IPS-11a (cell line): Measurements from ENCODE around the gene RFWD3.

Source experiments
- H3K4me3 ChIP-seq: one replicate; pipeline ENCODE4 v1.5.1; 2013; ENCODE audit warnings: low read depth, low read length, control low read depth

RFWD3 gene

DNA sequence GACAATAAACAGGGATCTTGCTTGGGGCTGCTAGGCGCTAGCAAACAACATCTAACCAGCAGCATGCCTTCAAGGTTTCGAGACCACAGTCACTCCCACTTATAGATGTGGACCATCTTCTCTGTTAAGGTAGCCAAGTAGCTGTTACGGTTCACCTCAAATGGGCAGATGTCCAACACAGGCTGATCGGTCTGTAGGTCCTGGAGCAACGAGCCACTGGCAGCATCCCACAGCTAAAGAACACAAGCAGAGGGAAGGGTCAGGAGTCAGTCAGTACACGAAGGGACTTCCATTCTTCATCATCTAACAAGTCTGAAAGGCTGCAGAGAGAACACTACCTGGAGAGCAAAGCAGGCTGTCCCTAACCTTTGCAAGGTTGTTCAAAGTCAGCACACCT lies 42.8 kb downstream of the RFWD3 start:
- no peak overlapping the region for H3K4me3 ChIP-seq

- no peak overlapping the region for H3K4me3 ChIP-seq
Measured at GRCh38 chr16:74623214-74623838, 43.4 kb downstream of the RFWD3 start.

DNA sequence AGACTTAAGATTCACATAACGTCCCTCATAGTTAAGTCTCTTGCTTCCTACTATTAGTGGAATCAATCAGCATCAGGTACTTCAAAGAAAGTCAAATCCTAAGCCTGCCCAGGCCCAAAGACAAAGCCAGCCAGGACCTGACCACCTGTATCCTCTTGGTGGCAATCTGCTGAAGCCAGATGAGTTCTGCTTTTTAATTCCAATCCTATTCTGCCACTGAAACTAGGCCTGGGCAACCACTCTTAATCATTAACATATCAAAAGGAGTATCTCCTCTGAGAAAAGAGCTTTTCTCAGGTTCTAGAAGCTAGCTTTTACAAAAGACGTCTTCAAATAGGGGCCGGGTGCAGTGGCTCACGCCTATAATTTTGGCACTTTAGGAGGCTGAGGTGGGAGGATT lies 44.7 kb downstream of the RFWD3 start:
- no peak overlapping the region for H3K4me3 ChIP-seq

DNA sequence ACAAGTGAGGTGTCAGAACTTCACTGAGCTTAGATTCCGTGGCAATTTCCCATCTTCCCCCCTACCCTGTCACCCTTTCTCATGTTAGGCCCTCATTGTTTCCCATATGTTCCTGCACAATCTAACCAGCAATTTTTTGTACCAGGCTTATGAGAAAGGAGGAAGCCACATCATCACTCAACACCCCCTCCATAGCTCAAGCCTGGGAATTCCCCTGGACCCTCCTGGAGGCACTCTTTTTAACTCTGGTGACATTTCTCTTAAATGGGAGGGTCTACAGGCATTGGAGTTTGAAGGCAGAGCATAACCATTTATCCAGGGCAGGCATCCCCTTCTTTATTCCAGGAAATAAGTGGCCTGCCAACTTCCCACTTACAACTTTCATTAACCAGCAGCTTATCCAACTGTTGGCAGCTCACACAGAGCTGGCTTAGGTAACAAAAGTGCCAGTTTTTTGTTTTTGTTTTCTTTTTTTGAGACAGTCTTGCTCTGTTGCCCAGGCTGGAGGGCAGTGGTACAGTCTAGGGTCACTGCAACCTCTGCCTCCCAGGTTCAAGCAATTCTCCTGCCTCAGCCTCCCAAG lies 49.4 kb downstream of the RFWD3 start:
- no peak overlapping the region for H3K4me3 ChIP-seq

GRCh38 chr16:74611721-74612120 lies 55.0 kb downstream of the RFWD3 start:
- no peak overlapping the region for H3K4me3 ChIP-seq

DNA sequence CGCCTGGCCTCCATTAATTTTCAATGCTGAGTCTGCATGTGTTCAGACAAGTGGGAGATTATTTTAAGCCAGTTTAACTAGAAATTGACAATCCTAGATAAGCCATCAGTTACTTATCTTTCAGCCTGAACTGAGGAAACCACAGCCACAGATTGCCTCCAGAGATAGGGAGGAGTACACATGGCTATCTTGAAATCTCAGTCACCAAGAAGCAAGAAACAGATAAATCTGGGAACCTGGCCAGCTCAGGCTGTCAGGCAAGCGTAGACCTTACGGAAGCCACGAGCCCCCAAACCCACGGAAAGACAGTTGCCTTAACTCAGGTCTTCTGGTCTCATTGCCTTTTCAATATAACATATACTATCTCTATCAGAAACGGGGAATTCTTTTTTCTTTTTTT lies 57.7 kb downstream of the RFWD3 start:
- no peak overlapping the region for H3K4me3 ChIP-seq

GRCh38 chr16:74608381-74608780 lies 58.3 kb downstream of the RFWD3 start:
- H3K4me3 ChIP-seq: no peak overlapping the region

GRCh38 chr16:74607962-74608356 lies 58.7 kb downstream of the RFWD3 start:
- no peak overlapping the region for H3K4me3 ChIP-seq

DNA sequence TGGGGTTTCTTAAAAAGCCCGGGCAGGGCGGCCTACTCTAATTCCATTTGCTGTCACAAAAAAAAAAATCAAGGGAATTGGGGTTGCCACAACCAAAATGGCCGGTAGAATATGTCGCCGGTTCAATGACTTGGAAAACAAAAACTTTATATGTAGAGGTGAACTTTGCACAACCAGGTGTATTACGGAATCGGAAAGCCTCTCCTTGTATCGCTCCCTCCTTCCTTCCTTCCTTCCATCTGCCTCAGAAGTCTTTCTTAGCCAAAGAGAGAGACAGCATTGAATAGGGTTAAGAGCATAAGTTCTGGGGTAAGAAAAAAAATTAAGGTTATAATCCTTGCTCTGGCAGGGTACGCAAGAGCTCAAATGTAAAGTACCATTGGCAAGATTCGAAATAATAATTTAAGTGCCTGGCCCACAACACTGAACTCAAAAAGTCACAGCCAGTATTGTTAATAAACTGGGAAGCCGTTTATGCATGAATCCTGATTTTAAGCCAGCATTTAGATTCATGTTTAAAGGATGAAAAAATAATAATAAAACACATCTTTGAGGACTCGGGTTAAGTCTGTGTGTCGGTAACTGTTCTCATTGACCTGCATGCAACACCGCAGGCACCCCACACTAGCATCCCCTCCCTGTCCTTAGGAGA lies 59.2 kb downstream of the RFWD3 start:
- peak overlapping the region; percentile 96 for H3K4me3 ChIP-seq

- peak within 1 kb of the TSS; percentile 96 for H3K4me3 ChIP-seq
Measured at GRCh38 chr16:74606521-74607309, 60.0 kb downstream of the RFWD3 start, which contains the start of gene GLG1. TSS of gene GLG1 (minus strand) at chr16:74607114. CDS start at chr16:74607094, 20 bp downstream.

GRCh38 chr16:74605746-74606520 lies 60.7 kb downstream of the RFWD3 start:
- H3K4me3 ChIP-seq: peak overlapping the region; percentile 96

DNA sequence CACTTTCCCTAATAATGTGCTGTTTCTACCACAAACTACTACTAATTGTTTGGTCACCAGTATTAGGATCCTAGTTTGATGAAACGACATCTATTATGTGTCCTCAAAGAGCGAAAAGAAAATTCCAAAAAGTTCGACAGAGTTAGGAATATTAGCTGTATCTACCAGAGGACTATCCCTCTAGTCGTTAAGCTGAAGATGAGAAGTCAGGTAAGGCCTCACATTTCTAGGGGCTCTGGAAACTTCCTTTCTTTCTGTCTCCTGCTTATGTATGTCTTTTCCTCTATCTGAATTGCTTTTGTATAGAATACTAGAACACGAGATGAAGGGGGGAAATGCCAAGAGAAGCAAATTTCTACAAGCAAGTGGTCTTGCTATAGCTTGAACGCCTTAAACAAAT lies 61.3 kb downstream of the RFWD3 start:
- peak overlapping the region; percentile 96 for H3K4me3 ChIP-seq

- H3K4me3 ChIP-seq: no peak overlapping the region
Measured at GRCh38 chr16:74603848-74604247, 62.8 kb downstream of the RFWD3 start.

GRCh38 chr16:74601126-74601871 lies 65.4 kb downstream of the RFWD3 start:
- no peak overlapping the region for H3K4me3 ChIP-seq

DNA sequence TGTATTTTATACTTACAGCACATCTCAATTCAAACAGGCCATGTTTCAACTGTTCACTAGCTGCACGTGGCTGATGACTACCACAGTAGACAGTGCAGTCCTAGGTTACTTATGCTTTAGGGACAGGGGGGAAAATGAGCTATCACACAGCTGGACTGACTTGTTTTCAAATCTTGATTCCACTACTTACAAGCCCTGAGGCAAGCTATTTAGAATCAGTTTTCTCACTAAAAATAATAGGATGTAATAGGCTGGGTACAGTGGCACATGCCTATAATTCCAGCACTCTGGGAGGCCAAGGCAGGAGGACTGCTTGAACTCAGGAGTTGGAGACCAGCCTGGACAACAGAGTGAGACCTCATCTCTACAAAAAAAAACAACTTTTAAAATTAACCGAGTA lies 70.1 kb downstream of the RFWD3 start:
- H3K4me3 ChIP-seq: no peak overlapping the region

DNA sequence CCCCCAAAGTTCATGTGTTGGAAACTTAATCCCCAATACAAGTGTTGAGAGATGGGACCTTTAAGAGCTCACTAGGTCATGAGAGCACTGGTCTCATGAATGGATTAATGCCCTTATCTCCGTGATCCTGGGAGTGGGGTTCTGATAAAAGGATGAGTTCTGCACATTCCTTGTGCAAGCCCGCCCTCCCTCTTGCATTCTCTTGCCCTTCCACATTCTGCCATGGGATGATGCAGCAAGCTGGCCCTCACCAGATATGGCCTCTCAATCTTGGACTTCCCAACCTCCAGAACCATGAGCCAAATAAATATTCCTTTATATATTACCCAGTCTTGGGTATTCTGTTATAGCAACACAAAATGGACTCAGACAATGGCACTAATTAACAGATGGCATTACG lies 73.8 kb downstream of the RFWD3 start:
- H3K4me3 ChIP-seq: no peak overlapping the region

GRCh38 chr16:74591876-74592650 lies 74.6 kb downstream of the RFWD3 start:
- H3K4me3 ChIP-seq: no peak overlapping the region

DNA sequence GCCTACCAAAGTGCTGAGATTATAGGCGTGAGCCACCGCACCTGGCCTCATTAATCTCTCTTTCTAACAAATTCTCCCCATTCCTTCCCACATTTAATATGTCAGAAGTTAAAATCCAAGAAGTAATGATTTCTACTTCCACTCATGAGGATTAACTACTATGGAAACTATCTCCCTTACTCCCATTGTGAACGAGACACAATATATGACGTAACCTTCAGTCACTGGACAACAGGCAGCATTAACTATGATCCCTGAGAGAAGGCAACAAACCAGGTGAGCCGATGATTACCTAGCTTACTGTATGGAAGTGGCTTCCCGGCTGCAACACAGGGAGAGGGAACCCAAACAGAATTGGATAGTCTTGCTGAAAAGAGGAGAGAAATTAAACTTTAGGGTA lies 79.7 kb downstream of the RFWD3 start:
- no peak overlapping the region for H3K4me3 ChIP-seq

- H3K4me3 ChIP-seq: no peak overlapping the region
Measured at GRCh38 chr16:74585846-74586443, 80.7 kb downstream of the RFWD3 start.
